ENCODE measurements around the gene HRNR. TPM values are rescaled to one million over a fixed set of nuclear protein-coding genes. Genes with fewer than 3 reads are reported as not detected.

Gene HRNR
- total RNA-seq, 4 donors from 2014 or later: not detected

DNA sequence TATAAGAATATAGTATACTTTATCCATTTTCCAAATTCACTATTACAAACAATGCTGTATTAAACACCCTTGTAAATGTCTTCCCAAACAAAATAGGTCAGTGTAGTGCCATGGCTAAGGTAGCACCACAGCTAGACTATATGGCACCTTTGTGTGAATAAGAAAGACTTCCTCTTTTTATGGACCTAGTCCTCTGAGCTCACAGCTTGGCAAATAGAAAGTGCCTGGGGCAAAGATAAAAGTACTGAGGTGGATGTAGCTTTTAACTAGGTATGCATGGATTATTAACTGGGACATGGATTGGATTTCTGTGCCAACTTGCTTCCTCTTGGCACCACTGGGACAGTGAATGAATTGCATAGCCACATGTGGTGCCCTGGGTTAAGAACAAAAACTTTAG, 25.0 kb downstream of the HRNR start:
- TF ChIP-seq, protein P1, sequence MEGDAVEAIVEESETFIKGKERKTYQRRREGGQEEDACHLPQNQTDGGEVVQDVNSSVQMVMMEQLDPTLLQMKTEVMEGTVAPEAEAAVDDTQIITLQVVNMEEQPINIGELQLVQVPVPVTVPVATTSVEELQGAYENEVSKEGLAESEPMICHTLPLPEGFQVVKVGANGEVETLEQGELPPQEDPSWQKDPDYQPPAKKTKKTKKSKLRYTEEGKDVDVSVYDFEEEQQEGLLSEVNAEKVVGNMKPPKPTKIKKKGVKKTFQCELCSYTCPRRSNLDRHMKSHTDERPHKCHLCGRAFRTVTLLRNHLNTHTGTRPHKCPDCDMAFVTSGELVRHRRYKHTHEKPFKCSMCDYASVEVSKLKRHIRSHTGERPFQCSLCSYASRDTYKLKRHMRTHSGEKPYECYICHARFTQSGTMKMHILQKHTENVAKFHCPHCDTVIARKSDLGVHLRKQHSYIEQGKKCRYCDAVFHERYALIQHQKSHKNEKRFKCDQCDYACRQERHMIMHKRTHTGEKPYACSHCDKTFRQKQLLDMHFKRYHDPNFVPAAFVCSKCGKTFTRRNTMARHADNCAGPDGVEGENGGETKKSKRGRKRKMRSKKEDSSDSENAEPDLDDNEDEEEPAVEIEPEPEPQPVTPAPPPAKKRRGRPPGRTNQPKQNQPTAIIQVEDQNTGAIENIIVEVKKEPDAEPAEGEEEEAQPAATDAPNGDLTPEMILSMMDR (IDR thresholded peaks at IDR 0.05): no peak
- ATAC-seq (ENCODE audit: low FRiP score) (no peak), DNase-seq (ENCODE audit: low spot score) (no peak)

DNA sequence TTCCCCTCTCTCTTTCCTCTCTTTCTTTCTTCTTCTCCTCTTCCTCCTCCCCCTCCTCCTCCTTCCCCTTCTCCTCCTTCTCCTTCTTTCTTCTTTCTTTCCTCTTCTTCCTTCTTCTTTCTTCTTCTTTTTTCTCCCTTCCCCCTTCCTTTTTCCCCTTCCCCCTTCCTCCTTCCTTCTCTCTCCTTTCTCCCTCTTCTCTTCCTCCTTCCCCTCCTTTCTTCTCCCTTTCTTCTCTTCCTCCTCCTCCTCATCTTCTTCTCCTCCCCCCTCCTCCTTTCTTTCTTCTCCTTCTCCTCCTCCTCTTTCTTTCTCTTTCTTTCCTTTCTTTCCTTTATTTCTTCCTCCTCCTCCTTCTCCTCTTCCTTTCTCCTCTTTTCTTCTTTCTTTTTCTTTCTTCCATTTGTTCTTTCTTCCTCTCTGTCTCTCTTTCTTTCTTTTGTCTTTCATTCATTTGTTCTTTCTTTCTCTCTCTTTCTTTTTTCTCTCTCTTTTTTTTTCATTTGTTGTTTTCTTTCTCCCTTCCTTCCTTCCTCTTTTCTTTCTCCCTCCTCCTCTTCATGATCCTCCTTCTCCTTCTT, 26.5 kb downstream of the HRNR start:
- DNase-seq (ENCODE audit: low spot score) (no peak), ATAC-seq (ENCODE audit: low FRiP score) (no peak)
- TF ChIP-seq, protein P1 (IDR thresholded peaks at IDR 0.05): no peak

DNA sequence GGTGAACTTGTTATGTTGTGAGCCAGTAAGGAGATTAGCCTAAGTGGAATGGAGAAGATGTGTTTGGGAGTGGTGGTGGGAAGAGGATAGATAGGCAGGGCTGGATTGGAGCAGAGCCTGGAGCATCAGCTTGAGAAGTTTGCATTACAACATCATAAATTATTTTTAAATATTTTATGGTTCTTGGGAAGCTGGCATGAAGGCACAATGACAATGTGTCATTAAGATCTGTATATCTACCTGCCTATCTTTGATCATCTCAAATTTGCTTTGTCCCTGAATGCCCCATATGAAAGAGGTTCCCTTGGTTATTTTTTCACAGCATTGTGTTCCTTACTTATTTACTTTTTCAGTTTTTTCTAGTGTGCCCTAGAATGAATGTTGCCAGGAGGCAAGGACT, 32.3 kb downstream of the HRNR start:
- DNase-seq (ENCODE audit: low spot score) (no peak), ATAC-seq (ENCODE audit: low FRiP score) (no peak)

DNA sequence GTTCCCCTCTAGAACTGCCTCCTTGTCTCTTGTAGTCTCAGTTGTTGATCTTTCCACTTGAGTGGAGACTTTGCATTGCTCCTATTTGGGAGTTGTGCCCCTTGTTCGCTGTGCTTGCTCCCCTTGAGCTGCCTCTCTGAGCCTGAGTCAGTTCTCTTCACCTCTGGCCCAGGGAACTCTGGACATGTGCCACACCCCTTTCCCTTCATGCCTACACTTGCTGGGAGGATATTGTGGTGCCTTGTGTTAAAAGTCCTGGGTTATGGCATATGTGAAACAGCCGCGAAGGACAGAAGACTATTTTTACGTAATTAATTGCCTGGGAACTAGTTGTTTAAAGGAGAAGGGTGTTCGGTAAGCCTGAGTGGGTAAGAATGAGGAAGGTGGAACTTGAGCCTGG, 32.7 kb downstream of the HRNR start:
- no peak for ATAC-seq (ENCODE audit: low FRiP score)
- TF ChIP-seq, protein P1 (IDR thresholded peaks at IDR 0.05): no peak
- DNase-seq (ENCODE audit: low spot score): no peak

More for the DNA sequence above, 32.3 kb downstream of the HRNR start:
- TF ChIP-seq, protein P1 (IDR thresholded peaks at IDR 0.05): no peak

DNA sequence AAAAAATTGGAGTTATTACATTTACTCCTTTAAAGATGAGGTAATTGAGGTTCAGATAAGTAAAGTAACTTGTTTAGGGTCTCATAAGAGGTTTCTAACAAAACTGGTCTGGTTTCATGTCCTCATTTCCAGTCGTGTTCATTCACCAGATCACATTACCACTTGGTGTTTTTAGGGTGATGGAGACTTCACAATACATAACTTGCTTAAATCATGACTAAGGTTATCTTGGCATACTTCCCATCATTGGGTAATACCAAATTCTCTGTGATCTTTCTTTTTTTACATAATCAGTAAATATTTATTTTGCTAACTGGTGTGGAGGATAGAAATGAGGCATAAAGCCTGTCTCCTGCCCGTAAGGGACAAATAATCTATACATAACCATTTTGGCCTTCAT, 33.4 kb downstream of the HRNR start:
- DNase-seq (ENCODE audit: low spot score) (no peak), ATAC-seq (ENCODE audit: low FRiP score) (peak; percentile 70)
- TF ChIP-seq, protein P1 (IDR thresholded peaks at IDR 0.05): no peak

DNA sequence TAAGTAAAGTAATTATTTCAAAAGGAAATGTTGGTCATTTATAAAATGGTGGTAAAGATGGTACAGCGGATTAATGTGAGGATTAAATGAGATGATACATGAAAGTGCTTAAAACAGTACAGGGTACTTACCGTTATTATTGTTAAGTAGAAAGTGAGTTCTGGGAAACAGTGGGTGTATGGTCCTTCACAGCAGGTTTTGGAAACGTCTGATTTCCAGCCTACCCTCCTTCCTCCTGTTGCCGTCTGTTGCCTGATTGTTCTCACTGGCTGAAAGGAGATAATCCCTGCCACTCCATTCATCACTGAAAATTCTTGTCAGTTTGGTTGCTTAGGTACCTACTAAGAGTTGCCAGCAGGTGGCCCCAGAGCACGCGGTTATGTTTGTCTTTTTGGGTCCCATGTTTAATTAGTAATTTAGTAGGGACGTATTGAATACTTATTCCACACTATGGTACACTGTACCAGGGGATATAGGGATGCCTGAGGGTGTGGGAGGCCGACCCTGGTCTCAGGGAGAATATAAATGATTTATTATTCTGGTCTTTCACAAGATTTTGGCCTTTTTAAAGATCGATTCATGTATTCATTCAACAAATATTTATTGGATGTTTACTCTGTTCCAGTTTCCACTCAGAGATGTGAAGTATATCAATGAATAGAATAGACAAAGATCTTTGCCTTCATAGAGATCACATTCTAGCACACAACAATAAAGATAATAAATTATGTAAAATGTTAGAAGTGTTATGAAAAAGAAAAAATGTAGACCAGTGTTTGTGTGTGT, 34.1 kb downstream of the HRNR start:
- TF ChIP-seq, protein P1 (IDR thresholded peaks at IDR 0.05): peak in 1 of 3 donors; percentile 20
- DNase-seq (ENCODE audit: low spot score): peak; percentile 43
- peak; percentile 63 for ATAC-seq (ENCODE audit: low FRiP score)

Measured in omental fat pad (tissue), 4 donors.